Esophagus mucosa (tissue), 1 donor: ENCODE results near the gene AGAP1. TPM values are rescaled to one million over a fixed set of nuclear protein-coding genes. Genes with fewer than 3 reads are reported as not detected.

Experiments
- ATAC-seq: fragments of 200-7000 bp; cut with Tn5 transposase; one replicate; pipeline ENCODE4 v1.9.1; 2020
- total RNA-seq: library from RNA; stranded (reverse); gene quantifications from one replicate; pipeline ENCODE4 v1.2.4, GENCODE V29; 2023
- donor health status: DM: yes; HTN: yes; CAD: no.

AGAP1 gene
- total RNA-seq, 1 donor from 2014 or later: 17.1 TPM

DNA sequence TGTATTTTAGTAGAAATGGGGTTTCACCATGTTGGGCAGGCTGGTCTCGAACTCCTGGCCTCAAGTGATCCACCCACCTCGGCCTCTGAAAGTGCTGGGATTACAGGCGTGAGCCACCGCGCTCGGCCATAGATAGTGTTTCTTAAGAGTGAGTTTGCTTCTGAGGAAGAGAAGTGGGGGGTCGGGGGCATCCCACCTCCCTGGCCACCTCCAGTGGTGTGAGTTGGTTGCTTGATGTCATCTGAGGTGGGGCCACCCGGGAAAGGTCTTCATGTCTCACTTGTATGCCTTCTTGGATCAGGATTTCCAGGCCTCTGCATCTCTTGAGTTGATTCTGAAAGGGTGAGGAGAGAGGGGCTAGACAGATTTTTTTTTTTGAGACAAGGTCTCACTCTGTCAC lies 57.1 kb downstream of the AGAP1 start:
- ATAC-seq: no peak

GRCh38 chr2:235551965-235552364 lies 58.1 kb downstream of the AGAP1 start:
- peak; percentile 68 for ATAC-seq

- no peak for ATAC-seq
Measured at GRCh38 chr2:235552671-235553070, 58.8 kb downstream of the AGAP1 start.

DNA sequence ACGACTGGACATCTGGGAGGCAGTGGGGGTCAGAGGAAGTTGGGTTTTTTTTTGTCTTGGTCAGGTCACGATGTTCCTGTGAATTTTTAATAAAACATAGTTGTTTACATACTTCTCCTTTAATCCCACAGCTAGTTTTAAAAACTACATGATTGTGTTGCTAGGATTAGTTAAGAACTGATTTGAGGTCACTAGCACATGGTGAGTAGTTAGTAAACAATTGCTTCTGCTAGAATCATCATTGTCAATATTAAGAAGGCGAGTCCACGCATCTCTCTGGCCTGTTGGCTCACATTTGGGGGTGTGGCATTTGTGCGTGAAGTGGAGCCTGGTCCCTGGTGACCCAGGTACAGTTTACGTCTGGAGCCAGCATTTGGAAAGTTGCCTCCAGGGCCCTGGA lies 59.4 kb downstream of the AGAP1 start:
- ATAC-seq: no peak

GRCh38 chr2:235553696-235554100 lies 59.9 kb downstream of the AGAP1 start:
- no peak for ATAC-seq

DNA sequence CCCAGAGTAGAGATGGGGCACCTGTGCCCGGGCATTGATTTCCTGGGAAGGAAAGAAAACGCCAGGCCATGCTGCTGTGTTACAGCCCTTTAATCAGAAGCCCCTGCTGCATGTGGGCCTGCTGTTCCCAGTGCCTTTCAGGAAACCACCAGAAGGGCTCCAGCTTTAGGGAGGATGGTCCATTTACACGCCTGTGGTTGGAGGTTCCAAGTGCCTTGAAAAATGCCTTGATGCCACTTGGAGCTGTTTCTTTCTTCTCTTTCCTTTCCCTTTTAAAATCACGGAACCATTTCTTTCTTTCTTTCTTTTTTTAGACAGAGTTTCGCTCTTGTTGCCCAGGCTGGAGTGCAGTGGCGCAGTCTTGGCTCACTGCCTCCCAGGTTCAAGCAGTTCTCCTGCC lies 60.5 kb downstream of the AGAP1 start:
- no peak for ATAC-seq

DNA sequence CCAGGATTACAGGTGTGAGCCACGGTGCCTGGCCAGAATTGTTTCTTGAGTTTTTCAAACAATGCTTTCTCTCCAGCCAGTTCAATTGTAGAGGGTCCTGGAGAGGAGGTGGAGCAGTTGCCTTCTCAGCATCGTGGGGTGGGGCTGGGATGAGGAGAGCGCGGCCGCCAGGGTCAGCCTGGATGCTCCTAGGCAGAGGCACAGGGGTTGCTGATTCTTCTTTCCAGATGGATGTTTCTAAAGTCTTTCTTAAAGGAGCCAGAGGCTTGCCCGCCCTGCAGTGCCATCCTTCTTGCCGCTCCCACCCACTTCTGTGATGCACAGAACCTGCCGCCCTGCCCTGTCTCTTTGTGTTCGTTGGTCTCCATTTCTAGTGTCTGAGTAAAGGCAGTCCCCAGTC lies 61.1 kb downstream of the AGAP1 start:
- no peak for ATAC-seq

GRCh38 chr2:235555371-235555770 lies 61.5 kb downstream of the AGAP1 start:
- ATAC-seq: no peak

GRCh38 chr2:235556086-235556485 lies 62.2 kb downstream of the AGAP1 start:
- ATAC-seq: no peak

GRCh38 chr2:235556901-235557300 lies 63.1 kb downstream of the AGAP1 start:
- no peak for ATAC-seq

GRCh38 chr2:235557903-235558302 lies 64.1 kb downstream of the AGAP1 start:
- no peak for ATAC-seq

DNA sequence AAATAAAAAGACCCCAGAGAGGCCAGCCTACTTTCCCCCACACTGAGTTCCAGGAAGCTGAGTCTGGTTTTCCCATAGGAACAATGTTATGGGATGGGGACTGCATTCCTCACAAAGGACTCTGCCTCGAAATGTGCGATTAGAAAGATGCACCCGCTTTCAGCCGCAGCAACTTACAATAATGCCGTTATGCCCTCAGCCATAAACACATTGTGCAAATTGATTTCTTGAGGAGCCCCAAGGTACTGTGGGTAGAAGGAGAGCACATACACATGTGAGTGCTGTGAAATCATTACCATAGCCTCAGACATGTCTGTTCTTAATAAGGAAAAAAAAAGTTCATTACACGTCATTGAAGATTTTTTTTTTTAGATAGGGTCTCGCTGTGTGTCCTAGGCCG lies 64.7 kb downstream of the AGAP1 start:
- no peak for ATAC-seq

DNA sequence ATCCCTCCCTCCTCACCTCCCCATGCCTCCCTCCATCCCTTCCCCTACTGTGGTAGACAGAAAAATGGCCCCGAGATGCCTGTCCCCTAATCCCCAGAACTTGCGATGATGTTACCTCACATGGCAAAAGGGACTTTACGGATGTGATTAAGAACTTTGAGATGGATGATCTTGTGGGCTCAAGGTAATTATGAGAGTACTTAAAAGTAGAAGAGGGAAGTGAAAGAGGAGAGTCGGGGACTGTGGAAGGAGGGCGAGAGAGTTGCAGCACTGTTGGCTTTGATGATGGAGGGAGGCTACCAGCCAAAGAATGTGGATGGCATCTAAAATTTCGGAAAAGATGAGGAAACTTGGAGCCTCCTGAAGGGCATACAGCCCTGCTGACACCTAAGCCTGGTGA lies 66.5 kb downstream of the AGAP1 start:
- no peak for ATAC-seq

DNA sequence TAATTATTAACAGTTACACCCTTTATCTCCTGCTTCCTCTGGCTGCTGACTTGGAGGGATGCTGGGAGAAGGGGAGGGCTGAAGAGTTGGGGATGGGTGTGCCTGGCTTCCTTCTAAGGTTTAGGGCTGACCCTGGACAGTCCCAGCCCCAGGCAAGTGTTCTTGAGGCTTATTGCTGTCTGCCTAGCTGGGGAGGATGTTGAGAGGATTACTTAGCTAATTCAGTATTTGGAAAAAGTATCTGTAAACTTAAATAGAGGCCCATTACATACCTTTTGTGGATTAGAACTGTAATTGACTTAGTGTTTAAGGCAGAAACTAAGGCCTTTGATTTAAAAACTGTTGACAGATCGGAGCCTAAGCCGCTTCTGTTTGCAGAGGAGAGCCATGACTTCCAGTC lies 67.6 kb downstream of the AGAP1 start:
- peak; percentile 51 for ATAC-seq

DNA sequence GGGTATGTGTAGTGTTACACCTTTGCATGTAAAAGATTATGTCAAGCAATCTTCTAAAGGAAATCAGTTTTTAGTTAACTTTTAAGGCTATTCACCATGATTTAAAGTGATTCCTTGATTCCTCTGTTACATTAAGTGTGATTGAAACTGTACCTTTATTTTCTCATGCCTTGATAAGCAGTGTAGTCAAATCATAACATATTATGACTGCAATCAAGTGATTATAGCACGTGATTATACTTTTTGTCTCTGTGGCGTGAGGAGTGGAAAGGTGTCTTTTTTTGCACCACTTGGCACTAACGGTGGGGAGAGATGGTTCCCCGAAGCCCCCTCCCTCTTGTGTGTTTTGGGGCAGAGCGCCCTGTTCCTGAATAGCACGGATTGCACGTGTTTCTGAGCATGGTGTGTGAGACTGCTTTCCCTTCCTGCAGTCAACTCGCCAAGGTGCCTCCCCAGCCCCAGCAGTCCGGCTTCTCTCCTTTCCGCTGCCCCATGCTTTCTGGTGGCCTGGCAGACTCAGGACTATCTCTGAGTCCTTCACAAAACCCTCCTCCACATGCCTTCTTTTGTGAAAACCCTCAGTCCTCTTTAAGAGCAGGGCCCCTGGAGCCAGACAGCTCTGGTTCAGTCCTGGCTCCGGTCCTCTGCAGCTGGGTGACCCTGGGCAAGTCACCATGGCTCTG lies 68.4 kb downstream of the AGAP1 start:
- ATAC-seq: no peak

DNA sequence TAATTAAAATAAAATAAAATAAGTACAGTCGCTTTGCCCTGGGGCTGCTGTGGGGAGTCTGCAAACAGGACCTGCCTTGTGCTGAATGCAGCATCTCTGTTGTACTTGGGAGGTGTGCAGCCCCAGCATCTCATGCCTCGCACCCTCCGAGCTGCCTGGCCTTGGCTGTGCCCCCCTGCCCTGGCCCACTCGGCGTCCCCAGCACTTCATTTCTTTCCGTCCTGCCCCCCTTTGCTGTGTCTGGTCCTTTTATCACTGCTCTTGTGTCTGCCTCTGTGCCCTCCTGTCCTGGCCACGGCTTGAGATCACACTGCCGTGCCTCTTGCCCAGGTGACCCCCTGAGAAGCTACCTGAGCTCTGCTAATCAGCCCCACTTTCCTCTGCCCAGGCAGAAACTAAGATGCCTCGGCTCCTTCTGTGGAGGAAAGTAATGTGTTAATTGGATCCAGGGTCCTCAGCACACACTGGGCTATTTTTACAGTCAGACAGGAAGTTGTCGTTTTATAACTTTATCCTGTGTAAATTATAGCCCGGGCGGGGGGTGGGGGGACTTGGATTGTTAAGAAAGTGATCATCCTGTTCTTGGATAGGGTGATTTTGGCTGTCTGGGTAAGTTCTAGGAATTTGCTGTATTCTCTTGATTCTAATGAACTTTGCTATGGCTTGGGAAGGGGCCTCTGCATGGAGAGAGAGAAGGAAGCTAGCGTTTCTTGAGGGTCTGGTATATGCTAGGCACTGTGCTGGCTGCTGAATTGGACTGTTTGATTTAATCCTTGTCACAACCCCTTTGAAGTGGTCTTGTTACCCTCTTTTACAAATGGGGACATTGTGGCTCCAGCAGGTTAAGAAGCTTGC lies 69.4 kb downstream of the AGAP1 start:
- ATAC-seq: no peak

- no peak for ATAC-seq
Measured at GRCh38 chr2:235564066-235564465, 70.2 kb downstream of the AGAP1 start.

DNA sequence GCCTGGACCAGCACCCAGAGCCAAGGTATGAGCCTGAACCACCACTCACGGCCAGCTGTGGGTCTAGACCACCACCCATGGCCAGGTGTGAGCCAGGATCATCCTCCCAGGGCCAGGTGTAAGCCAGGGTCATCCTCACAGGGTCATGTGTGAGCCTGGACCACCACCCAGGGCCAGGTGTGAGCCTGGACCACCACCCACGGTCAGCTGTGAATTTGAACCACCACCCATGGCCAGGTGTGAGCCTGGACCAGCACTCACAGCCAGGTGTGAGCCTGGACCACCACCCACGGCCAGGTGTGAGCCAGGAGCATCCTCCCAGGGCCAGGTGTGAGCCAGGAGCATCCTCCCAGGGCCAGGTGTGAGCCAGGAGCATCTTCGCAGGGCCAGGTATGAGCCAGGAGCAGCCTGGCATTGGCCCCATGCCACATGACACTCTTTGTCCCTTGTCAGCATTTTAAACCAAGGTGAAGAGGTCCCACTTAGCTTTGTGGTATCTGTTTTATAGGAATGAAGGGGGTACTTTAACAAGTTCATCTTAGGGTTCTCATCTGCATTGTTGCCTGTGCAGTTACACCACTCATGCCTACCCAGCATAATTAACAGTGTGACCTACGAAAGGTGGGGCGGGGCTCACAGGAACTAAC lies 71.2 kb downstream of the AGAP1 start:
- no peak for ATAC-seq

GRCh38 chr2:235566415-235566814 lies 72.6 kb downstream of the AGAP1 start:
- ATAC-seq: no peak

GRCh38 chr2:235566931-235567495 lies 73.2 kb downstream of the AGAP1 start:
- no peak for ATAC-seq

- peak; percentile 23 for ATAC-seq
Measured at GRCh38 chr2:235567842-235568241, 74.0 kb downstream of the AGAP1 start.

GRCh38 chr2:235568431-235568830 lies 74.6 kb downstream of the AGAP1 start:
- no peak for ATAC-seq

DNA sequence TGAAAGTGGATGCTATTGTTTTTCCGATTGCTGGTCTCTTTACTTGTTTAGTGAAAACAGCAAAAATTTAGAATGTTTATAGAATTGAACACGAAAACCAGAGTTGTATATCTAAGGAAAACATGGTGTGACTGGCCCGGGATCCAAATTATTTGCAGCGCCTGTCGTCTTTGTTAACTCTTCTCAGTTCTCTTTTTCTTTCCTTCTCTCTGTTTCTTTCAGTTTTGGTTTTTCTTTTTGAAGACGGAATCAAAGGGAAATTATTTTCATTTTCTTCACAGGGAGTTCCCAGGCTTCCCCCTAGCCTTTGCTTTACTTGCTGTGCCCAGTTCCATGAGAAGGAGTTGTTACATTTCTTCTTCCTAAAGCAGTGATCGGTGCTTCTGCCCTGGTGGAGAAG lies 76.0 kb downstream of the AGAP1 start:
- ATAC-seq: no peak
